NCI-H510A treated with DMSO at 0.1 percent for 48 hours (cell line): ENCODE data around the gene LRRC75B.
"Not testable (repeated sequence)": the region's sequence is repeated elsewhere in the genome, so short reads cannot be mapped to it uniquely, and the experiment has no call there.

Source experiments
- DNase-seq: peaks from one replicate; lab custom pipeline; 2025; lab: John Stamatoyannopoulos, UW

Gene LRRC75B

GRCh38 chr22:24592851-24593558 is at the start of gene LRRC75B:
TSS of gene LRRC75B (minus strand) at chr22:24593073. CDS start at chr22:24593039, 34 bp downstream.
- DNase-seq, result peak; percentile 37

DNA sequence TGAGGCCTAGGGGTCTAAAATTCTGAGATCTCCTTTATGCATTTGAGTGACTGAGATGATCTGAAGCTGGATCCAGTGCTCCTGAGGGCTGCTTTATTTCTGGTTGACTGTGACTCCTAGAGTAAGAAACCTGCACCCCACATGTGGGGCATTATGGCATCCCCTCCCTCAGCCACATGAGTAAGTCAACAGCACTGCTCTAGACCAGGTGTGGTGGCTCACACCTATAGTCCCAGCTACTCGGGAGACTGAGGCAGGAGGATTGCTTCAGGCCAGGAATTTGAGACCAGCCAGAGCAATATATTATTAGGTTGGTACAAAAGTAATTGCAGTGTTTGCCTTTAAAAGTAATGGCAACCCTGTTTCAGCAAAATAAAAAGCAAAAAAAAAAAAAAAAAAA is 49.4 kb upstream of the LRRC75B start:
- not testable (repeated sequence) for DNase-seq

DNA sequence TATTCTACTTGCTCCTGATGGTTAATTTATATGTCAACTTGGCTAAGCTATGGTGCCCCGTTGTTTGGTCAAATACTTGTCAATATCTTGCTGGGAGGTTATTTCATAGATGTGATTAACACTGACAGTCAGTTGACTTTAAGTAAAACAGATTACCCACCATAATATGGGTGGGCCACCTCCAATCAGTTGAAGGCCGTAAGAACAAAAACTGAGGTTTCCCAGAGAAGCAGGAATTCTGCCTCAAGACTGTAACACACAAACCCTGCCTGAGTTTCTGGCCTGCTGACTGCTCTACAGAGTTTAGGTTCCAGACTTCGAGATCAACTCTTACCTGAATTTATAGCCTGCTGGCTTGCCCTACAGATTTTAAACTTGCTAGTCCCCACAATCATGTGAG is 43.6 kb upstream of the LRRC75B start:
- DNase-seq, result not testable (repeated sequence)

GRCh38 chr22:24634776-24635389 is 42.0 kb upstream of the LRRC75B start:
- not testable (repeated sequence) for DNase-seq

GRCh38 chr22:24633231-24634023 is 40.6 kb upstream of the LRRC75B start:
- DNase-seq, result not testable (repeated sequence)

- DNase-seq, result not testable (repeated sequence)
Measured at GRCh38 chr22:24632642-24633041, 39.8 kb upstream of the LRRC75B start.

DNA sequence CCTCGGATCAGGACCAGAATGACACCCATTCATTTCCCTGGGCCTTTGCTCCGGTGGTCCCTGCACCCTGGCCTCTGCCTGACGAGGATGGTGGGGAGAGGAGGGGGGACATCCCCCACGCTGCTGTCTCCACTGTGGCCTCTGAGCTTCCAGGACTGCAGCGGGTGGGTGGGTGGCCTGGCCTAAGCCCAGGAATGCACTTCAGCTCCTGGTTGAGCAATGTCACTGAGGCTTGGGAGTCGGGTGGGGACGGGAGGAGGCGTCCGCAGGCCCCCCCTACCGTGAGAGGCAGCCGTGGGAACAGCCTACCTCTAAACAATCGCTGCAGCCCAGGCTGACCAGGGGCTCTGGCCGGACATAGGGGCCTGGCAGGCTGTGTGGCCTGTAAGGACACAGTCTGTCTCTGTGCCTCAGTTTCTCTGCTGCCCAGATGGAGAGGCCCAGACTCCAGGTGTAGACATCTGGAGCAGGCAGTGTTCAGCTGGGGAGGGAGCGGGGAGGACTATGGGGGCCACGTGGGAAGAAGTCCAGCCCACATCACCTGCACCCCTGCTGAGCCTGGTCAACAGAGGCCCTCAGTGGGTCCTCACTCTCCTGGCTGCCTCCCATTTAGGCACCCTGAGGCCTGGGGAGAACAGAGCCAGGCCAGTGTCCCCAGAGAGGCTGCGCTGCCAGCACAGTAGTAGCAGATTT is 38.7 kb upstream of the LRRC75B start:
- DNase-seq, result not testable (repeated sequence)

DNA sequence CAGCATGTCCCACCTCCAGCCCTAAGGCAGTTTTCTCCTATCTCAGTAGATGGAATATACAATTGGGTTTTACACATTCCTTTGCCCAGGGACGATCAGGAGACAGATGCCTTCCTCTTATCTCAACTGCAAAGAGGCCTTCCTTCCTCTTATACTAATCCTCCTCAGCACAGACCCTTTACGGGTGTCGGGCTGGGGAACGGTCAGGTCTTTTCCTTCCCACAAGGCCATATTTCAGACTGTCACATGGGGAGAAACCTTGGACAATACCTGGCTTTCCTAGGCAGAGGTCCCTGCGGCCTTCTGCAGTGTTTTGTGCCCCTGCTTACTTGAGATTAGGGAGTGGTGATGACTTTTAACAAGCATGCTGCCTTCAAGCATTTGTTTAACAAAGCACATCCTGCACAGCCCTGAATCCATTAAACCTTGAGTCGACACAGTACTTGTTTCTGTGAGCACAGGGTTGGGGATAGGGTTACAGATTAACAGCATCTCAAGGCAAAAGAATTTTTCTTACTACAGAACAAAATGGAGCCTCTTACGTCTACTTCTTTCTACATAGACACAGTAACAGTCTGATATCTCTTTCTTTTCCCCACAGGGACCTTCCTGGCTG is 38.0 kb upstream of the LRRC75B start:
- DNase-seq, result not testable (repeated sequence)

GRCh38 chr22:24629069-24629468 is 36.2 kb upstream of the LRRC75B start:
- DNase-seq, result not testable (repeated sequence)

DNA sequence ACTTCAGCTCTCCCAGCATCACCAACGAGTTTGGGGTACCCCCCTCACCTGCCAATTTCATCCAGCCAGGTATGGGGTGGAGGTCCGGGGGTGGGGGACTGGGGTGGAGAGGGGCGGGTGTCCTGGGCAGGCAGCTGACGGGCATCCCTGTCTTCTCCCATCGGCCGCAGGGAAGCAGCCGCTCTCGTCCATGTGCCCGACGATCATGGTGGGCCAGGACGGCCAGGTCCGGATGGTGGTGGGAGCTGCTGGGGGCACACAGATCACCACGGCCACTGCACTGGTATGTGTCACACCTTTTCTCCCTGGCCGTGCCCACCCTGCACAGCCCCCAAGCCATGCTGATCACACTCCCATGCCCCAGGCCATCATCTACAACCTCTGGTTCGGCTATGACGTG is 35.0 kb upstream of the LRRC75B start:
- not testable (repeated sequence) for DNase-seq

DNA sequence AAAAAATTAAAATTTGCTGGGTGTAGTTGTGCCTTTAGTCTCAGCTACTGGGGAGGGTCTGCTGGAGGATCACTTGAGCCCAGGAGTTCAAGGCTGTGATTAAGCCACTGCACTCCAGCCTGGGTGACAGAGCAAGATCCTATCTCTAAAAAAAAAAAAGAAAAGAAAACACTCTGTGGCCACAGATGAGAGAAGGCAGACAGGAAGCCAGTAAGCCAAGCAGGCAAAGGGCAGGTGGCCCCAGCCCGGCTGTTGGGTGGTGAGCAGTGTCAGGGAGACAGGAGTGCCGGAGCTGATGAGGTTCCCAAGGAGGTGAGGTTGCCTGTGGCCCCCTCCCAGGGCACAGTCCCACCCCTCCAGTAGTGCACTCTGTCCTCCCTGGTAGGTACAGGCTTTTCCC is 29.7 kb upstream of the LRRC75B start:
- DNase-seq, result not testable (repeated sequence)

- DNase-seq, result not testable (repeated sequence)
Measured at GRCh38 chr22:24621244-24621643, 28.4 kb upstream of the LRRC75B start.

- DNase-seq, result not testable (repeated sequence)
Measured at GRCh38 chr22:24614794-24615193, 21.9 kb upstream of the LRRC75B start.

GRCh38 chr22:24609888-24610287 is 17.0 kb upstream of the LRRC75B start:
- not testable (repeated sequence) for DNase-seq

DNA sequence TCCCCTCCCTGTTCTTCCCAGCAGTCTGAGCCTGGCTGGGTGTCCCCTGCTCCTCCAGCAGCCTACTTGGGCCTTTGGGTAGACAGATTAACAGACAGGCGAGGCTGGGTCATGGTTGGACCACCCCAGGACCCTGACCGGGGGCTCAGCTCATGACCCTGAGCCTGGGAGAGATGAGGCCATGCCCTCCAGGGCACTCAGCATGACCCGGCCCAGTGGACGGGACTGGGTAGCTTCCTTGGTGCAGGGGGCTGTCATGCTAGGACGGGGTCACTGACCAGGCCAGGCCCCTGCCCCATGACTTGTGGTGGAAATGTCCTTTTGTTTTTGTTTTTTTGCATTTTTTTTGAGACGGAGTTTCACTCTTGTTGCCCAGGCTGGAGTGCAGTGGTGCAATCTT is 15.5 kb upstream of the LRRC75B start:
- not testable (repeated sequence) for DNase-seq

- not testable (repeated sequence) for DNase-seq
Measured at GRCh38 chr22:24607429-24607983, 14.6 kb upstream of the LRRC75B start.

- DNase-seq, result not testable (repeated sequence)
Measured at GRCh38 chr22:24606340-24606739, 13.5 kb upstream of the LRRC75B start.

GRCh38 chr22:24603770-24604629 is 11.1 kb upstream of the LRRC75B start:
- not testable (repeated sequence) for DNase-seq

DNA sequence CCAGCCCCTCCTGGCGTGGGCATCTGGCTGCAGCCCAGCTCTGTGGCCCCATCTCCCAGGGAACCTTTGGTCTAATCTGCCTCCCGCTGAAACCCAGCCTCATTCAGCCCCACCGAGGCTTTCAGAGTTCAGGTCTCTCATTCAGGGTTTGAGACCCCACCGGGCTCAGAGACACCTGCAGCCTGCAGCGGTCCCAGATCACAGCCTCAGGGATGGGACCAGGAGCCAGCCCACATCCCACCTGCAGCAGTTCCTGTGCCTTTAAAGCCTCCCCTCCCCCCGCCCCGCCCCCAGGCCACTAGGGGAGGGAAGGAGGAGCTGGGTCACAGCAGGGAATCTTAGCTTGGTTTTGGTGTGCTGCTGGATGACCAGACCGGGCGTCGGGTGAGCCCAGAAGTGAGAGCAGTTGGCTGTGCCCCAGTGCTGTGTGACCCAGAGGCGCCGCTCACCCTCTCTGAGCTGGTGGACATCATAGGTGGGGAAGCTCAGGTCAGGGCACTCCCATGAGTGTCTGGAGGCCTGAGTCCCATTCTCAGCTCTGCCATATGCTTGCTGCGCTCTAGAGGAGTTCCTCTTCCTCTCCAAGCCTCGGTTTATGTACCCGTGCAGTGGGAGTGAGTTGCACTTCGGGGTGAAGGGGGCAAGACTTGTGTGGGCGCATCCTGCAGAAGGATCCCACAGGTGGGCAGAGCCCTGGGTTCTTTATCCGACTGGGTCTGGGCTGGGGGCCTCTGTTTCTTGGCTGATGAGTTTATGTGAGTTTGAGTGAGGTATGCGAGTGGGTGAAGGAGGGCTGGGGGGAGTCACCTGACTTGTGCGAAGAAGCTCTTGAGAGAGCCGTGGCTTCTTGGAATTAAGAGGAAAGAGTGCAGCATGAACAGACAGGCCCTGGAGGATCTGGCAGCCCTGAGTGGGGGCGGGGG is 10.2 kb upstream of the LRRC75B start, which contains the start of gene GGT1:
TSS of gene GGT1 (plus strand) at position 347 of the 923 bp plus-strand sequence. CDS start 7,889 bp downstream, outside the sequence.
- not testable (repeated sequence) for DNase-seq
